Measurements from ENCODE around the gene PVALEF. TPM values are rescaled to one million over a fixed set of nuclear protein-coding genes. Genes with fewer than 3 reads are reported as not detected.

PVALEF gene
- total RNA-seq, 1 donor from 2014 or later: 0.29 TPM

GRCh38 chr17:81193051-81193410 is 27.7 kb downstream of the PVALEF start:
- no peak for TF ChIP-seq CTCF (IDR thresholded peaks at IDR 0.05; ENCODE audit: partially characterized antibody, unreplicated experiment)
- no peak overlapping the region for H3K4me3 Mint-ChIP-seq (ENCODE audit: unreplicated experiment)
- H3K27ac Mint-ChIP-seq (ENCODE audit: unreplicated experiment): no peak overlapping the region
- H3K36me3 Mint-ChIP-seq (ENCODE audit: unreplicated experiment): no peaks in the 10 kb centered on the region
- DNase-seq: no peak
- peaks cover 1% of the 10 kb centered on the region for H3K9me3 Mint-ChIP-seq (ENCODE audit: unreplicated experiment)
- H3K4me1 Mint-ChIP-seq (ENCODE audit: low read depth, unreplicated experiment): no peaks in the 10 kb centered on the region
- H3K27me3 Mint-ChIP-seq (ENCODE audit: unreplicated experiment): no peaks in the 10 kb centered on the region

- no peak overlapping the region for H3K27ac Mint-ChIP-seq (ENCODE audit: unreplicated experiment)
- no peak for TF ChIP-seq CTCF (IDR thresholded peaks at IDR 0.05; ENCODE audit: partially characterized antibody, unreplicated experiment)
- no peaks in the 10 kb centered on the region for H3K36me3 Mint-ChIP-seq (ENCODE audit: unreplicated experiment)
- no peak overlapping the region for H3K4me3 Mint-ChIP-seq (ENCODE audit: unreplicated experiment)
- H3K4me1 Mint-ChIP-seq (ENCODE audit: low read depth, unreplicated experiment): no peaks in the 10 kb centered on the region
- DNase-seq: no peak
- H3K9me3 Mint-ChIP-seq (ENCODE audit: unreplicated experiment): peaks cover 1% of the 10 kb centered on the region
- peaks cover 1% of the 10 kb centered on the region for H3K27me3 Mint-ChIP-seq (ENCODE audit: unreplicated experiment)
Measured at GRCh38 chr17:81193470-81194224, 28.3 kb downstream of the PVALEF start.

GRCh38 chr17:81194225-81194760 is 29.0 kb downstream of the PVALEF start:
- Mint-ChIP-seq H3K9me3 (ENCODE audit: unreplicated experiment) (peaks cover 1% of the 10 kb centered on the region), H3K4me3 (ENCODE audit: unreplicated experiment) (no peak overlapping the region), H3K27me3 (ENCODE audit: unreplicated experiment) (peaks cover 1% of the 10 kb centered on the region)

GRCh38 chr17:81194941-81195901 is 29.9 kb downstream of the PVALEF start:
- Mint-ChIP-seq H3K9me3 (ENCODE audit: unreplicated experiment) (peaks cover 1% of the 10 kb centered on the region), H3K4me1 (ENCODE audit: low read depth, unreplicated experiment) (no peaks in the 10 kb centered on the region), H3K36me3 (ENCODE audit: unreplicated experiment) (no peaks in the 10 kb centered on the region), H3K27ac (ENCODE audit: unreplicated experiment) (no peak overlapping the region), H3K27me3 (ENCODE audit: unreplicated experiment) (peaks cover 1% of the 10 kb centered on the region), H3K4me3 (ENCODE audit: unreplicated experiment) (no peak overlapping the region)
- no peak for DNase-seq
- no peak for TF ChIP-seq CTCF (IDR thresholded peaks at IDR 0.05; ENCODE audit: partially characterized antibody, unreplicated experiment)

More at GRCh38 chr17:81194225-81194760, 29.0 kb downstream of the PVALEF start:
- Mint-ChIP-seq H3K4me1 (ENCODE audit: low read depth, unreplicated experiment) (no peaks in the 10 kb centered on the region), H3K27ac (ENCODE audit: unreplicated experiment) (no peak overlapping the region), H3K36me3 (ENCODE audit: unreplicated experiment) (no peaks in the 10 kb centered on the region)
- no peak for TF ChIP-seq CTCF (IDR thresholded peaks at IDR 0.05; ENCODE audit: partially characterized antibody, unreplicated experiment)
- DNase-seq: no peak

Data from glutamatergic neuron (in vitro differentiated cells).